SK-N-SH (cell line): ENCODE measurements around the gene TMEM120B. TPM values are rescaled to one million over a fixed set of nuclear protein-coding genes. Genes with fewer than 3 reads are reported as not detected.

Experiments
- CTCF ChIA-PET: fragments of 300-600, 350-600 bp; formaldehyde crosslinking; extraction: SDS; loops from one replicate; lab custom pipeline; 2021; lab: Yijun Ruan, JAX
- POLR2A ChIA-PET: fragments of 350-600 bp; sonication (Branson Sonifier 250); formaldehyde crosslinking; extraction: SDS; loops from one replicate; lab custom pipeline; 2020; ENCODE audit warnings: antibody characterized with exemption, inconsistent platforms; lab: Yijun Ruan, JAX
- DNase-seq: peaks from one replicate; pipeline ENCODE4 v3.0.0; 2012
- H2AFZ ChIP-seq: fragments of 200-600 bp; sonication (generic); 2 replicates; pipeline ENCODE4 v1.8.1; 2016; ENCODE audit warnings: antibody characterized with exemption, mild to moderate bottlenecking, low read depth
- H3F3A ChIP-seq: fragments of 200-600 bp; sonication (generic); replicated peaks from 2 replicates; pipeline ENCODE3; 2016; ENCODE audit warnings: antibody characterized with exemption, mild to moderate bottlenecking; ENCODE audit not compliant: insufficient read depth
- H3K27ac ChIP-seq, 2 experiments: fragments of 200-500 bp in 1 of 2; fragments of 200-600 bp in 1 of 2; sonication (Bioruptor generic) in 1 of 2; sonication (generic), shearing (Covaris generic) in 1 of 2; 2 replicates each; pipeline versions ENCODE4 v1.5.1 to v1.6.1; 2014 to 2016; ENCODE audit warnings: low read depth in 2 of 2, inconsistent platforms in 1 of 2, low read length in 1 of 2, mild to moderate bottlenecking in 1 of 2, mixed read lengths in 1 of 2
- H3K27me3 ChIP-seq: fragments of 200-600 bp; sonication (generic), shearing (Covaris generic); 2 replicates; pipeline ENCODE4 v1.6.1; 2016; ENCODE audit warnings: mixed run types; ENCODE audit not compliant: insufficient read depth
- H3K36me3 ChIP-seq, 2 experiments: fragments of 200-500 bp in 1 of 2; fragments of 200-600 bp in 1 of 2; sonication (Bioruptor generic) in 1 of 2; sonication (generic) in 1 of 2; replicated peaks in 1 of 2; 2 replicates each; pipeline versions ENCODE3 to v1.5.1; 2014 to 2016; ENCODE audit warnings: low read length in 1 of 2, mild to moderate bottlenecking in 1 of 2; ENCODE audit not compliant: insufficient read depth in 2 of 2, control insufficient read depth in 1 of 2
- H3K4me1 ChIP-seq, 2 experiments: fragments of 200-500 bp in 1 of 2; fragments of 200-600 bp in 1 of 2; sonication (Bioruptor generic) in 1 of 2; sonication (generic), shearing (Covaris generic) in 1 of 2; 2 replicates each; pipeline versions ENCODE4 v1.5.1 to v1.6.1; 2014 to 2016; ENCODE audit warnings: low read depth in 1 of 2, low read length in 1 of 2, mixed run types in 1 of 2; ENCODE audit not compliant: insufficient read depth in 2 of 2, control insufficient read depth in 1 of 2
- H3K4me2 ChIP-seq: fragments of 200-600 bp; sonication (generic), shearing (Covaris generic); 2 replicates; pipeline ENCODE4 v1.6.1; 2017; ENCODE audit warnings: mixed run types
- H3K4me3 ChIP-seq, 2 experiments: fragments of 200-500 bp in 1 of 2; fragments of 200-600 bp in 1 of 2; sonication (Bioruptor generic) in 1 of 2; sonication (generic), shearing (Covaris generic) in 1 of 2; 2 replicates each; pipeline versions ENCODE4 v1.5.1 to v1.8.1; 2014 to 2016; ENCODE audit warnings: low read depth in 2 of 2, inconsistent platforms in 1 of 2, low read length in 1 of 2, mild to moderate bottlenecking in 1 of 2, mixed read lengths in 1 of 2, moderate library complexity in 1 of 2
- H3K79me2 ChIP-seq: fragments of 200-600 bp; sonication (generic); 2 replicates; pipeline ENCODE4 v1.8.1; 2017; ENCODE audit warnings: mild to moderate bottlenecking; ENCODE audit not compliant: insufficient read depth
- H3K9ac ChIP-seq: fragments of 200-600 bp; sonication (generic); 2 replicates; pipeline ENCODE4 v1.6.1; 2017; ENCODE audit warnings: mixed run types
- H3K9me2 ChIP-seq: fragments of 200-600 bp; sonication (generic); 2 replicates; pipeline ENCODE4 v1.6.1; 2017; ENCODE audit warnings: mixed run types
- H3K9me3 ChIP-seq: fragments of 200-600 bp; sonication (generic); 2 replicates; pipeline ENCODE4 v1.6.1; 2017; ENCODE audit warnings: mixed run types, mild to moderate bottlenecking, moderate library complexity
- H4K20me1 ChIP-seq: fragments of 200-600 bp; sonication (generic); 2 replicates; pipeline ENCODE4 v1.6.1; 2017; ENCODE audit warnings: mild to moderate bottlenecking, mixed run types; ENCODE audit not compliant: insufficient read depth
- ELF1 ChIP-seq: IDR thresholded peaks from 2 replicates; pipeline ENCODE4 v1.4.0; 2012
- EP300 ChIP-seq, 2 experiments: IDR thresholded peaks; 2 replicates each; pipeline versions ENCODE4 v1.4.0 to v1.6.1; 2012; ENCODE audit warnings: borderline replicate concordance in 1 of 2, low read depth in 1 of 2, low read length in 1 of 2
- EZH2phosphoT487 ChIP-seq: fragments of 200-600 bp; sonication (generic); IDR thresholded peaks from 2 replicates; pipeline ENCODE4 v1.6.1; 2017; ENCODE audit warnings: low read depth, mixed run types, mild to moderate bottlenecking, antibody characterized with exemption, moderate library complexity, borderline replicate concordance
- FOXJ3 ChIP-seq: sonication (generic); formaldehyde crosslinking; IDR thresholded peaks from 2 replicates; pipeline ENCODE4 v1.5.1; 2020; ENCODE audit warnings: mild to moderate bottlenecking, missing genetic modification reagents
- FOXM1 ChIP-seq: IDR thresholded peaks from 2 replicates; pipeline ENCODE4 v1.4.0; 2012; ENCODE audit warnings: low read depth, mild to moderate bottlenecking
- GABPA ChIP-seq: IDR thresholded peaks from 2 replicates; pipeline ENCODE4 v1.4.0; 2012; ENCODE audit warnings: low read depth, mild to moderate bottlenecking
- GATA2 ChIP-seq: sonication (generic); formaldehyde crosslinking; IDR thresholded peaks from 2 replicates; pipeline ENCODE4 v1.5.0; 2020; ENCODE audit warnings: mild to moderate bottlenecking, missing genetic modification reagents
- JUND ChIP-seq: IDR thresholded peaks from 2 replicates; pipeline ENCODE4 v1.4.0; 2012
- MEF2A ChIP-seq: IDR thresholded peaks from 2 replicates; pipeline ENCODE4 v1.4.0; 2012; ENCODE audit warnings: low read depth, borderline replicate concordance
- NRF1 ChIP-seq: IDR thresholded peaks from 2 replicates; pipeline ENCODE4 v1.6.1; 2012; ENCODE audit warnings: low read depth, mild to moderate bottlenecking, low read length
- RFX5 ChIP-seq: IDR thresholded peaks from 2 replicates; pipeline ENCODE4 v1.6.1; 2012; ENCODE audit warnings: mild to moderate bottlenecking, improper control_type of control experiment, low read length
- RXRA ChIP-seq: IDR thresholded peaks from 2 replicates; pipeline ENCODE4 v1.4.0; 2012; ENCODE audit warnings: low read depth, mild to moderate bottlenecking, borderline replicate concordance
- SIN3A ChIP-seq: IDR thresholded peaks from 2 replicates; pipeline ENCODE4 v1.6.1; 2012; ENCODE audit warnings: low read depth, mild to moderate bottlenecking, low read length, moderate library complexity, borderline replicate concordance
- TCF12 ChIP-seq: IDR thresholded peaks from 2 replicates; pipeline ENCODE4 v1.4.0; 2012
- YY1 ChIP-seq: IDR thresholded peaks from 2 replicates; pipeline ENCODE4 v1.4.0; 2012; ENCODE audit warnings: low read depth, mild to moderate bottlenecking
- WGBS: methylation state at CpG from one replicate; pipeline ENCODE4 v1.1.6; 2017; ENCODE audit warnings: low lambda C conversion rate; 5-methylcytosine and 5-hydroxymethylcytosine counted together
- polyA plus RNA-seq, 3 experiments: library from polyadenylated mRNA; depleted of rRNA; stranded (reverse); fragments of >200 nt; gene quantifications; 2 replicates each; pipeline ENCODE4 v1.2.3, GENCODE V29; 2012
- TF ChIP-seq, protein P1 (sequence below): IDR thresholded peaks from 2 replicates; pipeline ENCODE4 v1.6.1; 2012; ENCODE audit warnings: mild to moderate bottlenecking, low read depth, low read length, moderate library complexity
- TF ChIP-seq, protein P2 (sequence below): fragments of 200-600 bp; sonication (generic); IDR thresholded peaks from 2 replicates; pipeline ENCODE4 v1.6.1; 2017; ENCODE audit warnings: antibody characterized with exemption, mild to moderate bottlenecking, moderate library complexity
- TF ChIP-seq, protein P3 (sequence below): IDR thresholded peaks from 2 replicates; pipeline ENCODE4 v1.4.0; 2012; ENCODE audit warnings: low read depth
- TF ChIP-seq, protein P4 (sequence below): IDR thresholded peaks from 2 replicates; pipeline ENCODE4; 2012
- TF ChIP-seq, protein P5 (sequence below): IDR thresholded peaks from 2 replicates; pipeline ENCODE4 v1.4.0; 2012; ENCODE audit warnings: low read depth, borderline replicate concordance
- TF ChIP-seq, protein P6 (sequence below): IDR thresholded peaks from 2 replicates; pipeline ENCODE4 v1.4.0; 2012; ENCODE audit warnings: low read depth, borderline replicate concordance

TMEM120B gene
- polyA plus RNA-seq, 1 of the 3 experiments (the other 2 are of a cell fraction) = 15.4 TPM

DNA sequence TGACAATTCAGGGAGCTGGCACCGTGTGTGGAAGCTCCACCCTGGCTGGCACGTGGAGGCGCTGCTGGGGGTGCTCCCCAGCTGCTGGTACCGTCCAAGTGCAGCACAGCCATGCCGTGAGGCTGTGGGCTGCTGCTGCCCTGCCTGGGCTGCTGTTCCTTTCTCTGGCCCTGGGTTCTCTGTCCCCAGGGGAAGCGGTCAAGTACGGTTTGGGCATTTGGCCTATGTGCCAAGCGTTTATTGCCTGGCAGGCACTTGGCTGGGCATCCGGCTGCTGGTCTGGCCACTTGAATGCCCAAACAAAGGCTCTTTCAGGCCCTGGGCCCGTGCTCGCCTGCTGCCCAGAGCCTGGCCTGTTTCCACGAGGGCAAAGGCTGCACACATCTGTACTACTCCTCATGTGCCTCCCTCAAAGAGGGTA is 41.3 kb downstream of the TMEM120B start:
- Histone ChIP-seq H3K9me3 (no peaks in the 10 kb centered on the region), H3K4me2 (no peak overlapping the region), H3K79me2 (no peaks in the 10 kb centered on the region), H3K27ac (no peak overlapping the region), H3K4me1 (no peaks in the 10 kb centered on the region), H4K20me1 (no peaks in the 10 kb centered on the region), H3K27me3 (no peaks in the 10 kb centered on the region), H3K36me3 (no peaks in the 10 kb centered on the region), H3F3A (peaks cover 6% of the 10 kb centered on the region), H2AFZ (no peak overlapping the region), H3K9ac (no peak overlapping the region), H3K4me3 (no peak overlapping the region), H3K9me2 (no peaks in the 10 kb centered on the region)
- no peak for DNase-seq
- CTCF ChIA-PET = no interaction called here
- 80% methylated on average over 1 of the region's 12 CpGs for WGBS
- POLR2A ChIA-PET = no interaction called here
- TF ChIP-seq FOXJ3 (CRISPR knock-in tag) (no peak), RFX5 (no peak), YY1 (no peak), GATA2 (CRISPR knock-in tag) (no peak), SIN3A (no peak), JUND (no peak), GABPA (no peak)
- TF ChIP-seq, protein P1, sequence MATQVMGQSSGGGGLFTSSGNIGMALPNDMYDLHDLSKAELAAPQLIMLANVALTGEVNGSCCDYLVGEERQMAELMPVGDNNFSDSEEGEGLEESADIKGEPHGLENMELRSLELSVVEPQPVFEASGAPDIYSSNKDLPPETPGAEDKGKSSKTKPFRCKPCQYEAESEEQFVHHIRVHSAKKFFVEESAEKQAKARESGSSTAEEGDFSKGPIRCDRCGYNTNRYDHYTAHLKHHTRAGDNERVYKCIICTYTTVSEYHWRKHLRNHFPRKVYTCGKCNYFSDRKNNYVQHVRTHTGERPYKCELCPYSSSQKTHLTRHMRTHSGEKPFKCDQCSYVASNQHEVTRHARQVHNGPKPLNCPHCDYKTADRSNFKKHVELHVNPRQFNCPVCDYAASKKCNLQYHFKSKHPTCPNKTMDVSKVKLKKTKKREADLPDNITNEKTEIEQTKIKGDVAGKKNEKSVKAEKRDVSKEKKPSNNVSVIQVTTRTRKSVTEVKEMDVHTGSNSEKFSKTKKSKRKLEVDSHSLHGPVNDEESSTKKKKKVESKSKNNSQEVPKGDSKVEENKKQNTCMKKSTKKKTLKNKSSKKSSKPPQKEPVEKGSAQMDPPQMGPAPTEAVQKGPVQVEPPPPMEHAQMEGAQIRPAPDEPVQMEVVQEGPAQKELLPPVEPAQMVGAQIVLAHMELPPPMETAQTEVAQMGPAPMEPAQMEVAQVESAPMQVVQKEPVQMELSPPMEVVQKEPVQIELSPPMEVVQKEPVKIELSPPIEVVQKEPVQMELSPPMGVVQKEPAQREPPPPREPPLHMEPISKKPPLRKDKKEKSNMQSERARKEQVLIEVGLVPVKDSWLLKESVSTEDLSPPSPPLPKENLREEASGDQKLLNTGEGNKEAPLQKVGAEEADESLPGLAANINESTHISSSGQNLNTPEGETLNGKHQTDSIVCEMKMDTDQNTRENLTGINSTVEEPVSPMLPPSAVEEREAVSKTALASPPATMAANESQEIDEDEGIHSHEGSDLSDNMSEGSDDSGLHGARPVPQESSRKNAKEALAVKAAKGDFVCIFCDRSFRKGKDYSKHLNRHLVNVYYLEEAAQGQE = no peak
- TF ChIP-seq, protein P2, sequence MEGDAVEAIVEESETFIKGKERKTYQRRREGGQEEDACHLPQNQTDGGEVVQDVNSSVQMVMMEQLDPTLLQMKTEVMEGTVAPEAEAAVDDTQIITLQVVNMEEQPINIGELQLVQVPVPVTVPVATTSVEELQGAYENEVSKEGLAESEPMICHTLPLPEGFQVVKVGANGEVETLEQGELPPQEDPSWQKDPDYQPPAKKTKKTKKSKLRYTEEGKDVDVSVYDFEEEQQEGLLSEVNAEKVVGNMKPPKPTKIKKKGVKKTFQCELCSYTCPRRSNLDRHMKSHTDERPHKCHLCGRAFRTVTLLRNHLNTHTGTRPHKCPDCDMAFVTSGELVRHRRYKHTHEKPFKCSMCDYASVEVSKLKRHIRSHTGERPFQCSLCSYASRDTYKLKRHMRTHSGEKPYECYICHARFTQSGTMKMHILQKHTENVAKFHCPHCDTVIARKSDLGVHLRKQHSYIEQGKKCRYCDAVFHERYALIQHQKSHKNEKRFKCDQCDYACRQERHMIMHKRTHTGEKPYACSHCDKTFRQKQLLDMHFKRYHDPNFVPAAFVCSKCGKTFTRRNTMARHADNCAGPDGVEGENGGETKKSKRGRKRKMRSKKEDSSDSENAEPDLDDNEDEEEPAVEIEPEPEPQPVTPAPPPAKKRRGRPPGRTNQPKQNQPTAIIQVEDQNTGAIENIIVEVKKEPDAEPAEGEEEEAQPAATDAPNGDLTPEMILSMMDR = no peak
- TF ChIP-seq, protein P3, sequence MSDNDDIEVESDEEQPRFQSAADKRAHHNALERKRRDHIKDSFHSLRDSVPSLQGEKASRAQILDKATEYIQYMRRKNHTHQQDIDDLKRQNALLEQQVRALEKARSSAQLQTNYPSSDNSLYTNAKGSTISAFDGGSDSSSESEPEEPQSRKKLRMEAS = no peak
- TF ChIP-seq, protein P4, sequence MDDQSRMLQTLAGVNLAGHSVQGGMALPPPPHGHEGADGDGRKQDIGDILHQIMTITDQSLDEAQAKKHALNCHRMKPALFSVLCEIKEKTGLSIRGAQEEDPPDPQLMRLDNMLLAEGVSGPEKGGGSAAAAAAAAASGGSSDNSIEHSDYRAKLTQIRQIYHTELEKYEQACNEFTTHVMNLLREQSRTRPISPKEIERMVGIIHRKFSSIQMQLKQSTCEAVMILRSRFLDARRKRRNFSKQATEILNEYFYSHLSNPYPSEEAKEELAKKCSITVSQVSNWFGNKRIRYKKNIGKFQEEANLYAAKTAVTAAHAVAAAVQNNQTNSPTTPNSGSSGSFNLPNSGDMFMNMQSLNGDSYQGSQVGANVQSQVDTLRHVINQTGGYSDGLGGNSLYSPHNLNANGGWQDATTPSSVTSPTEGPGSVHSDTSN = no peak
- TF ChIP-seq, all 33 proteins: peak for 0

DNA sequence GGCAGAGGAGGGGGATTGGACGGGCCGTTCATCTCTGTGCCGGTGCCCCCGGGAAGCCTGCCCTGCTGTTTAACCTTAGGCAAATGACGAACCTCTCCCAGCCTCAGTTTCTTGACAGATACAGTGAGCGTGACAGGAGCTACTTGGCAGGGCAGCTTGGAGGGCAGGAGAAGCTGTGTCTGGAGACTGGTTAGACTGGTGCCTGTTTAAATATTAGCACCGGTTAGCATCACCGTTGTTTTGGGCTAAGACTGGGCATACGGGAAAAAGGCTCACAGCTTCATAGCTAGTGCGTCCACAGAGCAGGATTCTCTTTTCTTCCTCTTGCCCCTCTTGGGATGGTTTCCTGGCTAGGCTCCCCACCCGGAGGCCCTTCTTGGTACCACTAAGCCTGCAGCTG is 42.3 kb downstream of the TMEM120B start:
- Histone ChIP-seq H3K36me3 (no peaks in the 10 kb centered on the region), H3F3A (no peaks in the 10 kb centered on the region), H3K79me2 (no peaks in the 10 kb centered on the region), H3K9ac (no peak overlapping the region), H3K9me2 (no peaks in the 10 kb centered on the region), H3K4me1 (no peaks in the 10 kb centered on the region), H3K27me3 (no peaks in the 10 kb centered on the region), H3K27ac (no peak overlapping the region), H2AFZ (no peak overlapping the region), H4K20me1 (no peaks in the 10 kb centered on the region), H3K9me3 (no peaks in the 10 kb centered on the region), H3K4me2 (no peak overlapping the region), H3K4me3 (no peak overlapping the region)
- 95% methylated on average over 11 of the region's 11 CpGs for WGBS
- CTCF ChIA-PET = no interaction called here
- no peak for DNase-seq
- POLR2A ChIA-PET = no interaction called here
- no peak for TF ChIP-seq ELF1
- TF ChIP-seq EP300 (IDR thresholded peaks at IDR 0.05; ENCODE audit: borderline replicate concordance in 1 of 2, low read depth in 1 of 2, low read length in 1 of 2) = no peak
- TF ChIP-seq TCF12 = no peak
- TF ChIP-seq, protein P5, sequence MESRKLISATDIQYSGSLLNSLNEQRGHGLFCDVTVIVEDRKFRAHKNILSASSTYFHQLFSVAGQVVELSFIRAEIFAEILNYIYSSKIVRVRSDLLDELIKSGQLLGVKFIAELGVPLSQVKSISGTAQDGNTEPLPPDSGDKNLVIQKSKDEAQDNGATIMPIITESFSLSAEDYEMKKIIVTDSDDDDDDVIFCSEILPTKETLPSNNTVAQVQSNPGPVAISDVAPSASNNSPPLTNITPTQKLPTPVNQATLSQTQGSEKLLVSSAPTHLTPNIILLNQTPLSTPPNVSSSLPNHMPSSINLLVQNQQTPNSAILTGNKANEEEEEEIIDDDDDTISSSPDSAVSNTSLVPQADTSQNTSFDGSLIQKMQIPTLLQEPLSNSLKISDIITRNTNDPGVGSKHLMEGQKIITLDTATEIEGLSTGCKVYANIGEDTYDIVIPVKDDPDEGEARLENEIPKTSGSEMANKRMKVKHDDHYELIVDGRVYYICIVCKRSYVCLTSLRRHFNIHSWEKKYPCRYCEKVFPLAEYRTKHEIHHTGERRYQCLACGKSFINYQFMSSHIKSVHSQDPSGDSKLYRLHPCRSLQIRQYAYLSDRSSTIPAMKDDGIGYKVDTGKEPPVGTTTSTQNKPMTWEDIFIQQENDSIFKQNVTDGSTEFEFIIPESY = no peak
- no peak for TF ChIP-seq NRF1
- TF ChIP-seq MEF2A = no peak
- TF ChIP-seq FOXM1 = no peak
- TF ChIP-seq, protein P6, sequence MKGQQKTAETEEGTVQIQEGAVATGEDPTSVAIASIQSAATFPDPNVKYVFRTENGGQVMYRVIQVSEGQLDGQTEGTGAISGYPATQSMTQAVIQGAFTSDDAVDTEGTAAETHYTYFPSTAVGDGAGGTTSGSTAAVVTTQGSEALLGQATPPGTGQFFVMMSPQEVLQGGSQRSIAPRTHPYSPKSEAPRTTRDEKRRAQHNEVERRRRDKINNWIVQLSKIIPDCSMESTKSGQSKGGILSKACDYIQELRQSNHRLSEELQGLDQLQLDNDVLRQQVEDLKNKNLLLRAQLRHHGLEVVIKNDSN = no peak
- TF ChIP-seq EZH2phosphoT487 = no peak
- TF ChIP-seq RXRA = no peak
- no peak for TF ChIP-seq JUND
